Endothelial cell of umbilical vein (primary cell): ENCODE data around the gene APLP2. TPM values are rescaled to one million over a fixed set of nuclear protein-coding genes. Genes with fewer than 3 reads are reported as not detected.

ENCODE experiments used
- BruUV-seq: library from RNA; stranded (reverse); fragments of 400-500 nt; replicated peaks from 2 replicates; lab custom pipeline; 2021; lab: Mats Ljungman, UMichigan
- CTCF ChIA-PET: fragments of 300-600, 350-600 bp; sonication (Branson Sonifier 250); formaldehyde crosslinking; loops from one replicate; lab custom pipeline; 2021; ENCODE audit warnings: antibody characterized with exemption, inconsistent platforms; lab: Charles Lee
- POLR2A ChIA-PET: fragments of 300-600, 350-600 bp; sonication (Branson Sonifier 250); formaldehyde crosslinking; loops from one replicate; lab custom pipeline; 2021; ENCODE audit warnings: antibody characterized with exemption, inconsistent platforms; lab: Charles Lee
- DNase-seq: peaks from one replicate; pipeline ENCODE4 v3.0.0-alpha.2; 2011; ENCODE audit warnings: low read depth, low spot score
- FAIRE-seq: peaks from 2 replicates; lab custom pipeline; 2011; peaks lifted over from hg19 to GRCh38; lab: Jason Lieb, UNC
- H2AFZ ChIP-seq: 2 replicates; pipeline ENCODE4 v1.6.0; 2012; ENCODE audit warnings: low read depth, low read length, control low read depth, inconsistent platforms
- H3K27ac ChIP-seq: 2 replicates; pipeline ENCODE4 v1.5.1; 2011; ENCODE audit warnings: low read depth, mild to moderate bottlenecking, control low read depth, low read length, moderate library complexity; ENCODE audit not compliant: insufficient read depth
- H3K27me3 ChIP-seq, 2 experiments: 2 replicates each; pipeline versions ENCODE4 v1.6.0 to v1.6.1; 2011; ENCODE audit warnings: low read length in 2 of 2, mixed read lengths in 1 of 2; ENCODE audit not compliant: control insufficient read depth in 2 of 2, insufficient read depth in 2 of 2
- H3K36me3 ChIP-seq, 2 experiments: 2 replicates in 1 of 2; 3 replicates in 1 of 2; pipeline ENCODE4 v1.5.1; 2011; ENCODE audit warnings: low read length in 2 of 2, mild to moderate bottlenecking in 1 of 2, moderate library complexity in 1 of 2; ENCODE audit not compliant: control insufficient read depth in 2 of 2, insufficient read depth in 2 of 2; ENCODE audit errors: extremely low read depth in 1 of 2
- H3K4me1 ChIP-seq: 3 replicates; pipeline ENCODE4 v1.5.1; 2011; ENCODE audit warnings: mild to moderate bottlenecking, low read length; ENCODE audit not compliant: control insufficient read depth, insufficient read depth; ENCODE audit errors: extremely low read depth
- H3K4me2 ChIP-seq: 2 replicates; pipeline ENCODE4 v1.6.1; 2011; ENCODE audit warnings: low read length, control low read depth, mixed read lengths; ENCODE audit not compliant: insufficient read depth
- H3K4me3 ChIP-seq, 3 experiments: fragments of 200-600 bp in 1 of 3; sonication (generic), shearing (Covaris generic) in 1 of 3; replicated peaks in 1 of 3; 2 replicates each; pipeline ENCODE4 v1.5.1; 2011 to 2016; ENCODE audit warnings: control low read depth in 3 of 3, low read length in 3 of 3, mild to moderate bottlenecking in 2 of 3, inconsistent platforms in 1 of 3, low read depth in 1 of 3, moderate library complexity in 1 of 3; ENCODE audit not compliant: insufficient read depth in 1 of 3
- H3K79me2 ChIP-seq: 2 replicates; pipeline ENCODE4 v1.6.0; 2012; ENCODE audit warnings: low read length, inconsistent platforms; ENCODE audit not compliant: control insufficient read depth, insufficient read depth
- H3K9ac ChIP-seq: replicated peaks from 2 replicates; pipeline ENCODE3; 2011; ENCODE audit warnings: low read length, control low read depth; ENCODE audit not compliant: insufficient read depth; ENCODE audit errors: extremely low read depth
- H3K9me1 ChIP-seq: replicated peaks from 3 replicates; pipeline ENCODE4 v1.6.0; 2011; ENCODE audit warnings: mild to moderate bottlenecking, low read length; ENCODE audit not compliant: control insufficient read depth, insufficient read depth; ENCODE audit errors: extremely low read depth
- H3K9me3 ChIP-seq: replicated peaks from 2 replicates; pipeline ENCODE4 v1.5.1; 2012; ENCODE audit warnings: low read length, inconsistent platforms; ENCODE audit not compliant: control insufficient read depth, insufficient read depth
- H4K20me1 ChIP-seq: replicated peaks from 2 replicates; pipeline ENCODE3; 2011; ENCODE audit warnings: mild to moderate bottlenecking, low read length; ENCODE audit not compliant: control insufficient read depth, insufficient read depth; ENCODE audit errors: extremely low read depth
- EZH2 ChIP-seq: IDR thresholded peaks from 2 replicates; pipeline ENCODE4 v1.6.1; 2012; ENCODE audit warnings: borderline replicate concordance, low read depth, mild to moderate bottlenecking, moderate library complexity, low read length, inconsistent platforms; ENCODE audit not compliant: severe bottlenecking
- FOS ChIP-seq: IDR thresholded peaks from 2 replicates; pipeline ENCODE4 v1.6.1; 2011; ENCODE audit warnings: mild to moderate bottlenecking, low read length, moderate library complexity, borderline replicate concordance; ENCODE audit not compliant: insufficient read depth
- GATA2 ChIP-seq: IDR thresholded peaks from 2 replicates; pipeline ENCODE4 v1.7.0; 2011; ENCODE audit warnings: low read depth, mild to moderate bottlenecking, moderate library complexity, mixed read lengths, low read length; ENCODE audit not compliant: insufficient read length, insufficient read depth
- JUN ChIP-seq: IDR thresholded peaks from 2 replicates; pipeline ENCODE4 v1.6.1; 2011; ENCODE audit warnings: borderline replicate concordance, low read depth; ENCODE audit not compliant: insufficient read length, insufficient read depth
- MYC ChIP-seq: IDR thresholded peaks from one replicate; pipeline ENCODE4 v1.6.1; 2011; ENCODE audit warnings: mild to moderate bottlenecking, low read depth, low read length
- POLR2A ChIP-seq: IDR thresholded peaks from 2 replicates; pipeline ENCODE4 v1.6.1; 2012; ENCODE audit warnings: low read depth, mild to moderate bottlenecking, control low read depth, low read length
- POLR2AphosphoS5 ChIP-seq: IDR thresholded peaks from 2 replicates; pipeline ENCODE4 v1.6.1; 2012; ENCODE audit warnings: low read depth, mild to moderate bottlenecking, control low read depth, low read length, moderate library complexity; ENCODE audit not compliant: insufficient read depth
- dilution Hi-C: fragments of 300-500 bp; cut with MboI; formaldehyde crosslinking; loops from one replicate; pipeline ENCODE4 v1.15.0; 2019; ENCODE audit warnings: low sequenced_read_pairs; ENCODE audit not compliant: extremely low pct_ligation_motif_present
- intact Hi-C: fragments of 100-400 bp; cut with micrococcal nuclease; formaldehyde crosslinking; loops from one replicate; pipeline ENCODE4 v1.10.0; 2022
- polyA plus RNA-seq, 4 experiments: library from polyadenylated mRNA; depleted of rRNA in 3 of 4; stranded (reverse) in 3 of 4; unstranded in 1 of 4; fragments of >200 nt; gene quantifications; 2 replicates each; pipeline versions ENCODE4 v1.2.1 to v1.2.3, GENCODE V29; 2011 to 2012; ENCODE audit warnings: missing spikeins in 1 of 4
- total RNA-seq: library from RNA; stranded (reverse); gene quantifications from 2 replicates; pipeline ENCODE4 v1.2.3, GENCODE V29; 2021
- TF ChIP-seq, protein P1 (sequence below): IDR thresholded peaks from 2 replicates; pipeline ENCODE4 v1.6.1; 2011; ENCODE audit not compliant: insufficient read depth, insufficient read length
- TF ChIP-seq, protein P2 (sequence below), 2 donors: IDR thresholded peaks; 1 replicate in 1 of 2; 2 replicates in 1 of 2; pipeline ENCODE4 v1.5.1; 2011; ENCODE audit warnings: low read length in 2 of 2, mild to moderate bottlenecking in 2 of 2, moderate library complexity in 2 of 2, control low read depth in 1 of 2, inconsistent platforms in 1 of 2, low read depth in 1 of 2; ENCODE audit not compliant: insufficient read depth in 1 of 2; ENCODE audit errors: extremely low read depth in 1 of 2

The APLP2 gene
- total and polyA plus RNA-seq, 2 donors (not counting 3 experiments of a cell fraction or from before 2014, with no cell fraction given) = 493 to 543 TPM

DNA sequence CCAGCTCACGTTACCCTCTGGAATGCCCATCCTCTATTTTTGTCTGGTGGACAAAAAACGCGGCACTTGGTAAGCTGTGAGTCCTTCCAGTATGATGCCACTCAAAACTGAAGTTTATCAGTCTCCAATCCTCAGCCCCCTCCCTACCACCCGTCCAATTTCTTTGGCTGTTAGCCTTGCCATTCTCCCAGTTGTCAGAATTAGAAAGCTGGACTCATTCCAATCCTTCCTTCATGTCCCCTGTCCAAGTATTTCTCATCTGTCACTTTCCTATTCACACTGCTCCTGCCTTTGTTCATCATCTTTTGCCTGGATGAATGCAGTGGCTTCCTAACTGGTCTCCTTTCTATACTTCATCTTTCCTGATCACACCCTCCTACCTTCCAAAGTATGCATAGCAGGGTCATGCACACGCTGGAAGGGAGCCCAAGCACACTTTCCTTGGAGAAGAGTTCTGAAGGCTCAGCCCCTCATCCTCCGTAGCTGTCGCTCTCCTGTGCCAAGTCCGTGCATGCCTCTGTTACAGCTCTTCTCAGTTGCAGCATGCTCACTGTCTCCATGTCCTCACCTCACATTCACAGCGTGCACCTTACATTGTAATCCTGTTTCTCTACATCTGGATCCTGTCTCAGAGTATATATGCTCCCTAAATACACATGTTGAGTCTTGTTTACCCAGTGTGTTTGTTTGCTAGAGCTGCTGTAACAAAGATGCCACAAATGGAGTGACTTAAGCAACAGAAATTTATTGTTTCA is 19.4 kb downstream of the APLP2 start:
- H4K20me1 ChIP-seq = peaks cover 9% of the 10 kb centered on the region
- FAIRE-seq (no peak), DNase-seq (no peak)
- ChIA-PET POLR2A (no interaction called here), CTCF (no interaction called here)
- H3K9me1 ChIP-seq = no peaks in the 10 kb centered on the region
- no peaks in the 10 kb centered on the region for H3K27me3 ChIP-seq
- no peak overlapping the region for H3K4me2 ChIP-seq
- intact Hi-C loops = no loop called here
- peaks cover 71% of the 10 kb centered on the region for H3K79me2 ChIP-seq
- dilution Hi-C loops = no loop called here
- H3K4me3 ChIP-seq = no peak overlapping the region
- H3K4me1 ChIP-seq = peaks cover 27% of the 10 kb centered on the region
- no TSS peak for BruUV-seq
- no peak overlapping the region for H3K9ac ChIP-seq
- no peak overlapping the region for H2AFZ ChIP-seq
- H3K9me3 ChIP-seq = no peaks in the 10 kb centered on the region
- no peak overlapping the region for H3K27ac ChIP-seq
- TF ChIP-seq EZH2 (no peak), FOS (no peak), JUN (no peak), MYC (no peak), GATA2 (no peak), POLR2AphosphoS5 (no peak), POLR2A (no peak)
- TF ChIP-seq, protein P1, sequence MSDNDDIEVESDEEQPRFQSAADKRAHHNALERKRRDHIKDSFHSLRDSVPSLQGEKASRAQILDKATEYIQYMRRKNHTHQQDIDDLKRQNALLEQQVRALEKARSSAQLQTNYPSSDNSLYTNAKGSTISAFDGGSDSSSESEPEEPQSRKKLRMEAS = no peak
- TF ChIP-seq, protein P2, sequence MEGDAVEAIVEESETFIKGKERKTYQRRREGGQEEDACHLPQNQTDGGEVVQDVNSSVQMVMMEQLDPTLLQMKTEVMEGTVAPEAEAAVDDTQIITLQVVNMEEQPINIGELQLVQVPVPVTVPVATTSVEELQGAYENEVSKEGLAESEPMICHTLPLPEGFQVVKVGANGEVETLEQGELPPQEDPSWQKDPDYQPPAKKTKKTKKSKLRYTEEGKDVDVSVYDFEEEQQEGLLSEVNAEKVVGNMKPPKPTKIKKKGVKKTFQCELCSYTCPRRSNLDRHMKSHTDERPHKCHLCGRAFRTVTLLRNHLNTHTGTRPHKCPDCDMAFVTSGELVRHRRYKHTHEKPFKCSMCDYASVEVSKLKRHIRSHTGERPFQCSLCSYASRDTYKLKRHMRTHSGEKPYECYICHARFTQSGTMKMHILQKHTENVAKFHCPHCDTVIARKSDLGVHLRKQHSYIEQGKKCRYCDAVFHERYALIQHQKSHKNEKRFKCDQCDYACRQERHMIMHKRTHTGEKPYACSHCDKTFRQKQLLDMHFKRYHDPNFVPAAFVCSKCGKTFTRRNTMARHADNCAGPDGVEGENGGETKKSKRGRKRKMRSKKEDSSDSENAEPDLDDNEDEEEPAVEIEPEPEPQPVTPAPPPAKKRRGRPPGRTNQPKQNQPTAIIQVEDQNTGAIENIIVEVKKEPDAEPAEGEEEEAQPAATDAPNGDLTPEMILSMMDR (IDR thresholded peaks at IDR 0.05; ENCODE audit: extremely low read depth in 1 of 2, insufficient read depth in 1 of 2, low read depth in 1 of 2, low read length in 2 of 2) = no peak
- no peaks in the 10 kb centered on the region for H3K36me3 ChIP-seq
